Gastrocnemius medialis (tissue), 4 donors: ENCODE results near the gene CPPED1.

Experiments
- CTCF ChIP-seq, 5 experiments: fragments of 450-650 bp in 3 of 5; fragments of 200-600 bp in 2 of 5; sonication (generic) in 2 of 5; IDR thresholded peaks in 4 of 5; conservative IDR thresholded peaks in 1 of 5; 1 replicate in 4 of 5; 2 replicates in 1 of 5; pipeline ENCODE4 v1.5.1; 2016 to 2019; ENCODE audit warnings: antibody characterized with exemption in 5 of 5, mild to moderate bottlenecking in 3 of 5, moderate library complexity in 3 of 5
- POLR2A ChIP-seq, 2 donors: fragments of 450-650 bp; IDR thresholded peaks; one replicate each; pipeline ENCODE4 v1.6.1; 2017; ENCODE audit warnings: antibody characterized with exemption in 2 of 2, mild to moderate bottlenecking in 2 of 2, moderate library complexity in 2 of 2

- TF ChIP-seq CTCF (IDR thresholded peaks at IDR 0.05 in 4 of 5, conservative IDR thresholded peaks at IDR 0.05 in 1 of 5) (no peak), POLR2A (IDR thresholded peaks at IDR 0.05) (no peak)
Observed at GRCh38 chr16:12675852-12676251, 127.8 kb downstream of the CPPED1 start.
